Activated B cell treated with CpG ODN at 0.5 μM for 24 hours (primary cell): ENCODE measurements around the gene EML6. TPM values are rescaled to one million over a fixed set of nuclear protein-coding genes. Genes with fewer than 3 reads are reported as not detected.

Experiments
- ATAC-seq: fragments of 200-7000 bp; cut with Tn5 transposase; one replicate; pipeline ENCODE4 v1.10.0; 2021; ENCODE audit warnings: low read depth, mild to moderate bottlenecking, moderate library complexity
- CTCF ChIA-PET: fragments of 350-600 bp; sonication (Branson Sonifier 250); formaldehyde crosslinking; loops from one replicate; lab custom pipeline; 2021; ENCODE audit warnings: antibody characterized with exemption; lab: Charles Lee
- POLR2A ChIA-PET: fragments of 350-600 bp; sonication (Branson Sonifier 250); formaldehyde crosslinking; loops from one replicate; lab custom pipeline; 2021; ENCODE audit warnings: antibody characterized with exemption; lab: Charles Lee
- DNase-seq: peaks from one replicate; pipeline ENCODE4 v3.0.0; 2022
- H3K27ac Mint-ChIP-seq: one replicate; pipeline ENCODE4 v1.8.0; 2020; ENCODE audit warnings: mixed read lengths
- H3K27me3 Mint-ChIP-seq: one replicate; pipeline ENCODE4 v1.8.0; 2021; ENCODE audit warnings: mixed read lengths
- H3K36me3 Mint-ChIP-seq: one replicate; pipeline ENCODE4 v1.8.0; 2021; ENCODE audit warnings: low read depth, mixed read lengths
- H3K4me1 Mint-ChIP-seq: one replicate; pipeline ENCODE4 v1.8.0; 2021; ENCODE audit warnings: mixed read lengths
- H3K4me3 Mint-ChIP-seq: one replicate; pipeline ENCODE4 v1.8.0; 2020; ENCODE audit warnings: mild to moderate bottlenecking, mixed read lengths
- H3K9me3 Mint-ChIP-seq: one replicate; pipeline ENCODE4 v1.8.0; 2020; ENCODE audit warnings: mixed read lengths
- intact Hi-C: fragments of 100-400 bp; cut with micrococcal nuclease; formaldehyde crosslinking; loops from one replicate; pipeline ENCODE4 v1.15.1; 2024
- total RNA-seq: library from RNA; stranded (reverse); gene quantifications from 2 replicates; pipeline ENCODE4 v1.2.3, GENCODE V29; 2022
- TF ChIP-seq, protein P1 (sequence below): fragments of 200-600 bp; IDR thresholded peaks from one replicate; pipeline ENCODE4 v1.8.0; 2022; ENCODE audit warnings: antibody characterized with exemption, mild to moderate bottlenecking

The EML6 gene
- total RNA-seq, 1 donor from 2014 or later: 31.5 TPM

DNA sequence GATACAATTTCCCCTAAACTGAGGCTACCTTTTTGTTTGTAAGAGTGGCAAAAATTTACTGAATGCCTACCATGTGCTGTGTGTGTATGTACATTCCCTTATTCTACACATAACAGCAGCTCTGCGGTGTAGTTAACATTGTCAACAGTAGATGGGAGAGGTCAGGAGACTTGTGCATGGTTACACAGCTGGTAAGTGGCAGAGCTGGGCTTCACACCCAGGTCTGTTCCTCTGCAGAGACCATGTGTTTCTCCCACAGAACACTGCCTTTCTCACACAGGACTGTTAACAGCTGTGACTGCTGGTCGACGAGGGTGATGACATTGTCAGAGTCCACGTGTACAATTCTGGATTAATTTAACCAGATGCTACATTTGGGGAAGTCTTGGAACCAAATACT is 49.1 kb downstream of the EML6 start:
- ChIA-PET POLR2A (no interaction called here), CTCF (interaction anchor here (1.0 kb wide), 1 partner anchor 66 kb away, joined by 3 read pairs; no protein-coding TSS in a partner anchor)
- H3K27ac Mint-ChIP-seq: no peak overlapping the region
- H3K4me1 Mint-ChIP-seq: peaks cover 14% of the 10 kb centered on the region
- no peaks in the 10 kb centered on the region for H3K27me3 Mint-ChIP-seq
- TF ChIP-seq, protein P1, sequence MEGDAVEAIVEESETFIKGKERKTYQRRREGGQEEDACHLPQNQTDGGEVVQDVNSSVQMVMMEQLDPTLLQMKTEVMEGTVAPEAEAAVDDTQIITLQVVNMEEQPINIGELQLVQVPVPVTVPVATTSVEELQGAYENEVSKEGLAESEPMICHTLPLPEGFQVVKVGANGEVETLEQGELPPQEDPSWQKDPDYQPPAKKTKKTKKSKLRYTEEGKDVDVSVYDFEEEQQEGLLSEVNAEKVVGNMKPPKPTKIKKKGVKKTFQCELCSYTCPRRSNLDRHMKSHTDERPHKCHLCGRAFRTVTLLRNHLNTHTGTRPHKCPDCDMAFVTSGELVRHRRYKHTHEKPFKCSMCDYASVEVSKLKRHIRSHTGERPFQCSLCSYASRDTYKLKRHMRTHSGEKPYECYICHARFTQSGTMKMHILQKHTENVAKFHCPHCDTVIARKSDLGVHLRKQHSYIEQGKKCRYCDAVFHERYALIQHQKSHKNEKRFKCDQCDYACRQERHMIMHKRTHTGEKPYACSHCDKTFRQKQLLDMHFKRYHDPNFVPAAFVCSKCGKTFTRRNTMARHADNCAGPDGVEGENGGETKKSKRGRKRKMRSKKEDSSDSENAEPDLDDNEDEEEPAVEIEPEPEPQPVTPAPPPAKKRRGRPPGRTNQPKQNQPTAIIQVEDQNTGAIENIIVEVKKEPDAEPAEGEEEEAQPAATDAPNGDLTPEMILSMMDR: no peak
- no peak overlapping the region for H3K4me3 Mint-ChIP-seq
- H3K36me3 Mint-ChIP-seq: no peaks in the 10 kb centered on the region
- intact Hi-C loops: no loop called here
- ATAC-seq (no peak), DNase-seq (no peak)
- H3K9me3 Mint-ChIP-seq: peaks cover 15% of the 10 kb centered on the region

DNA sequence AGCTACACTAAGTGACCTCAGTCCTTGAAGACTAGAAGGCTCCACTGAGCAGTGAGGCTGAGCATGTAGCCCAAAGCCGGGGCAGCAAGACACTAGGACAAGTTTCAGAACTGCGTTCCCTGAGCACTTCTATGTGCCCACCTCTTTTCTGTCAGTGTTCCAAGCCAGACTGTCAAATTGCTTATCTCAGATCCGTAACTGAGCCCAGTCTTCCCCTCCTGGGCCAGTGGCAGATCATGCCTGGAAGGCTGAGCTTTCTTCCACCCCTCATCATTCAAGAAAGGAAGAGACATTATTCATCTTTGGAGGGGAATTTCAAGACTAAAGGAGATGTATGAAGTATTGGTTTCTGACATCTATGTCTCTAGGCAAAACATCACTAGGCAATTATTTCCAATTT is 49.8 kb downstream of the EML6 start:
- ChIA-PET CTCF (interaction anchor here (0.6 to 1.0 kb wide), 2 partner anchors 51 to 65 kb away, joined by 3 to 4 read pairs; no protein-coding TSS in a partner anchor), POLR2A (no interaction called here)
- intact Hi-C loops: no loop called here
- Mint-ChIP-seq H3K4me1 (peaks cover 7% of the 10 kb centered on the region), H3K36me3 (no peaks in the 10 kb centered on the region), H3K4me3 (no peak overlapping the region), H3K27ac (no peak overlapping the region), H3K27me3 (no peaks in the 10 kb centered on the region), H3K9me3 (peaks cover 15% of the 10 kb centered on the region)
- TF ChIP-seq, protein P1: no peak
- DNase-seq (no peak), ATAC-seq (no peak)

DNA sequence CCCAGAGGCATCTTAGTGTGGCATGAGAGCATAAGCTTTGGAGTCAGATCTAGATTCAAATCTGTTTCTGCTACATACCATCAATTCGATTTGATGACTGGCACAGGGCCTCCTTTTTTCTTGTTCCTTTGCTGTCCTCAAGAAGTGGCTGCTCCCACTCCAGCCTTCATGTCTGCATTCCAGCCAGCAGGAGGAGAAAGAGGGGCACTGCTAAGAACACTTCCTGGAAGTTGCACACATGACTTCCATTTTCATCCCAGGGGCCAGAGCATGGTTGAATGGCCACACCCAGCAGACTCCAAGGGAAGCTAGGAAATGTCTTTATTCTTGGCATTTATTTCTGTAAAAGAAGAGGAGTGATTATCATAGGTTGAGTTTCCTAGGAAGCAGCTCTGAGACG is 50.4 kb downstream of the EML6 start:
- H3K4me1 Mint-ChIP-seq: peaks cover 4% of the 10 kb centered on the region
- no peaks in the 10 kb centered on the region for H3K36me3 Mint-ChIP-seq
- H3K27ac Mint-ChIP-seq: no peak overlapping the region
- no peak overlapping the region for H3K4me3 Mint-ChIP-seq
- intact Hi-C loops: no loop called here
- ATAC-seq (no peak), DNase-seq (no peak)
- ChIA-PET CTCF (no interaction called here), POLR2A (no interaction called here)
- no peaks in the 10 kb centered on the region for H3K27me3 Mint-ChIP-seq
- TF ChIP-seq, protein P1: no peak
- H3K9me3 Mint-ChIP-seq: peaks cover 15% of the 10 kb centered on the region

DNA sequence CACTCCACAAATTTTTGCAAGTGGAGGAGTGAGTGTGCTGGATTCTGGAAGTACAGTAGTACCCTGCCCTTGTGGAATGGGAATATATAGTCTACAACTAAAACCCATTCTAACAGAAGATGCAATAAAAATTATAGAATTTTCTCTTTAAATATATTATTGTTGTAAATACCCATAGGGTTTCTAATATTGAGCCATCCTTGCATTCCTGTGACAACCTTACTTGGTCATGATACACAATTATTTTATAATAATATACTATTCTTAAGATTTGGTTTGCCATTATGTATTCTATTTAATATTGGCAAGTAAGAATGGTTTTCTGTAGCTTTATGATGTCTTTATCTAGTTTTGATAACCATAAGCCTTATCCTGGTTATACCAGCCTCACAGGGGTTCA is 52.2 kb downstream of the EML6 start:
- H3K4me3 Mint-ChIP-seq: no peak overlapping the region
- no peak overlapping the region for H3K27ac Mint-ChIP-seq
- H3K36me3 Mint-ChIP-seq: no peaks in the 10 kb centered on the region
- ChIA-PET POLR2A (no interaction called here), CTCF (no interaction called here)
- no peaks in the 10 kb centered on the region for H3K27me3 Mint-ChIP-seq
- no peaks in the 10 kb centered on the region for H3K4me1 Mint-ChIP-seq
- TF ChIP-seq, protein P1: no peak
- DNase-seq (no peak), ATAC-seq (no peak)
- intact Hi-C loops: no loop called here
- H3K9me3 Mint-ChIP-seq: peaks cover 15% of the 10 kb centered on the region

DNA sequence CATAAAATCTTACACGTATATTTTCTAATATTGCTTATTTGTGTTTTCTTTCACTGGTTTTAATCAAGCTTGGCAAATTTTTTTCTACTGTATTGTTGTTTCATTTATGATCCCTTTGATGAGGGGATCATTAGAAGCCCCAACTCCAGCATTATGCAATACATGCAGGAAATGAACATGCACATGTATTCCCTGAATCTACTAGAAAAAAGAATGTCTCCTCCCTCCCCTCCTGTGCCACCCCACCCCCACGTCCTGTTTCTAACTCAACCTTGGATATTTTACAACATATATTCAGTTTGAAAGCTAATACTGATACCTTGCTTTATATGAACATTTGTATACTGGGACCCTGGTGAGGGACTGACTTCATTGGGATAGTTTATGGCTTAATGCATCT is 53.0 kb downstream of the EML6 start:
- DNase-seq (no peak), ATAC-seq (no peak)
- H3K9me3 Mint-ChIP-seq: peaks cover 15% of the 10 kb centered on the region
- no peak overlapping the region for H3K4me3 Mint-ChIP-seq
- no peaks in the 10 kb centered on the region for H3K36me3 Mint-ChIP-seq
- intact Hi-C loops: no loop called here
- no peaks in the 10 kb centered on the region for H3K27me3 Mint-ChIP-seq
- TF ChIP-seq, protein P1: no peak
- ChIA-PET POLR2A (interaction anchor here (0.6 kb wide), 1 partner anchor 23 kb away, joined by 5 read pairs; no protein-coding TSS in a partner anchor), CTCF (no interaction called here)
- H3K4me1 Mint-ChIP-seq: no peaks in the 10 kb centered on the region
- H3K27ac Mint-ChIP-seq: no peak overlapping the region
